RKO (cell line): ENCODE data around the gene TNFRSF8.
"Not testable (repeated sequence)": the region's sequence is repeated elsewhere in the genome, so short reads cannot be mapped to it uniquely, and the experiment has no call there.

Experiments
- DNase-seq: peaks from one replicate; pipeline ENCODE4 v3.0.0-alpha.2; 2016; ENCODE audit warnings: low spot score

Gene TNFRSF8

DNA sequence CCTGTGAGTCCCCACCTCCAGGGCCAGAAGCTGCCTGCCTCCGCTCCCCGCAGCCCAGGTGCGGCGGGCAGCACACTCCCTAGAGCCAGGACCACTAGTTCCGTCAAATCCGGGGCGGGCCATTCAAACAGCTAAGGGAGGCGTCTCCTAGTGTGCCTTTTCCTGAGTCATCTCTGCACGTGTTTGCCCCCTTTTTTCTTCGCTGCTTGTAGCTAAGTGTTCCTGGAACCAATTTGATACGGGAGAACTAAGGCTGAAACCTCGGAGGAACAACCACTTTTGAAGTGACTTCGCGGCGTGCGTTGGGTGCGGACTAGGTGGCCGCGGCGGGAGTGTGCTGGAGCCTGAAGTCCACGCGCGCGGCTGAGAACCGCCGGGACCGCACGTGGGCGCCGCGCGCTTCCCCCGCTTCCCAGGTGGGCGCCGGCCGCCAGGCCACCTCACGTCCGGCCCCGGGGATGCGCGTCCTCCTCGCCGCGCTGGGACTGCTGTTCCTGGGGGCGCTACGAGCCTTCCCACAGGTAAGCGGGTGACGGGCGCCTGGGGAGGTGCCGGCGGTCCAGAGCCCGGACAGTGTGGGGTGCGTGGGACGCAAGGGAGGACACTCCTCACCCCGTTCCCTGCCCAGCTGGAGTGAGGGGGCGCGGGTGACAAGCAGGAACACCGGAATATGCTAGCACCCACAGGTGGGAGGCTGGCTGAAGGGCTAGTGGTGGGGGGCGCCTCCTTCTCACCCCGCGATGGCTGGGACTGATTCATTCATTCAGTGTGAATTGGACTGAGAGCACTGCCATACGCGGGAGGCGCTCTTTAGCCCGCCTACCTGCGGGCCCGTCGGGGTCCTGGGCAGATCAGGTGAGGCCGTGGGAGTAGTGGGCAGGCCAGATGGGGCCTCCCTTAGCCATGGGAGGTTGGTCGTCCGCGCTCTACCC, at the start of gene TNFRSF8:
TNFRSF8 (plus strand) TSS at position 163 of the 932 bp plus-strand sequence; CDS start at position 459, 296 bp downstream.
- no peak for DNase-seq

DNA sequence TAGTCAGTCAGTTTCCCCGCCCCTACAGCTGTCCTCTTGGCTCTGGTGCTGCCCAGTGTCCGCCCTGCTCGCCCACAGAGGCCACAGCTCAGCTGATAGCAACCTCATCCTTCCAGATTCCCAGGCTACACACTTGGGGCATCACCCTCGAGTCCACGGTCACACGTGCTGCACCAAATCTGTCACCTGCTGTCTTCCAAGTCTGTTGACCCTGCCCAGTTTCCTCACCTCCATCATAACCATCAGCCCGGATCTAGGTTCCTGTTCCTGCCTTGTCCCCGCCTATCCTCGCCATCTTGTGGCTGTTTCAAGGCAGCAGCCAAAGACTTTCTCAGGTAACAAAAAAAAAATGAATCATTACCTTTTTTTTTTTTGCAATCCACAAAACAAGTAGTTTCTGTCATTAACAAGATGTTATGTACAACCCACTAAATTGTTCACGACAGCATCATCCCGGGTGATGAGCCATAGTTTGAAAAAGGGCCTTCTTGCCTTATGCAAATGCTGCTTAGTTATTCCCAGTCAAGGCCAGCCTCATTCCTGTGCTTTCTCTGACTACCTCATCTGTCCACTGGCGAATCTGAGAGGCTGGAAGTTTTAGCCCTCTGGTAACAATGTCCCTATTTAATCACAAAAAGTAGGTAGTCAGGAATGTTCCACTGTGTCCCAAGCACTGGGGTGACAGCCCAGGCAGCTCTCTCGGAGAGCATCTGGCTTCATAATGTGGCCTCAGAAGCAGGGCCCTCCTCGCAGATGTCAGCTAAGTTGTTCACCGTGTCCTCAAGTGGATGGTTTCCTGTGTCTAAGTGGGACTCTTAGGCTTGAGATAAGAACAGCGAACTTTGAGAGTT, 48.7 kb upstream of the TNFRSF8 start:
- peak; percentile 38 for DNase-seq

DNA sequence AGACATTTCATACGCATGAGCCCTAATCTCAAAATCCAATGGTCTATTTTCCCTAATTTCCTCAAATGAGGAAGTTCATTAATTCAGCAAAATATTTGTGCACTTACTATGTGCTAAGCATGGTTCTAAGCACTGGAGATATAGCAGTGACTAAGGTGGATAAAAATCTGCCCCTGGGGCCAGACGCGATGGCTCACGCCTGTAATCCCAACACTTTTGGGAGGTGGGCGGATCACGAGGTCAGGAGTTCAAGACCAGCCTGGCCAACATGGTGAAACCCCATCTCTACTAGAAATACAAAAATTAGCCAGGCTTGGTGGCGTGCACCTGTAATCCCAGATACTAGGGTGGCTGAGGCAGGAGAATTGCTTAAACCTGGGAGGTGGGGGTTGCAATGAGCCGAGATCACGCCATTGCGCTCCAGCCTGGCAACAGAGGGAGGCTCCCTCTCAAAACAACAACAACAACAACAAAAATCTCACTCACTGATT, 48.1 kb upstream of the TNFRSF8 start:
- peak; percentile 50 for DNase-seq

- no peak for DNase-seq
Observed at GRCh38 chr1:12015499-12015898, 47.6 kb upstream of the TNFRSF8 start.

DNA sequence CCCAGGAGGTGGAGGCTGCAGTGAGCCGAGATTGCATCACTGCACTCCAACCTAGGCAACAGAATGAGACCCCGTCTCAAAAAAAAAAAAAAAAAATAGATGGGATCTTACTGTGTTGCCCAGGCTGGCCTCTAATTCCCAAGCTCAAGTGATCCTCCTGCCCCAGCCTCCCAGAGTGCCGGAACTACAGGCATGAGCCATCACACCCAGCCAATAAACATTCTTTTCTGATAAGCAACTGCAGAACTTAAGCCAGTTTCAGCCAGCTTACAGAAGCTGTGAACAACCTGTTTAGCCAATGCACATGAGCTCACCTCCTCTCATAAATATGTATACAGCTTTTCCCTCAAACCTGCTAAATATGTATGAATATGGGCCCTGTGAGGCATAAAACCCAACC, 46.9 kb upstream of the TNFRSF8 start:
- DNase-seq = peak; percentile 53

DNA sequence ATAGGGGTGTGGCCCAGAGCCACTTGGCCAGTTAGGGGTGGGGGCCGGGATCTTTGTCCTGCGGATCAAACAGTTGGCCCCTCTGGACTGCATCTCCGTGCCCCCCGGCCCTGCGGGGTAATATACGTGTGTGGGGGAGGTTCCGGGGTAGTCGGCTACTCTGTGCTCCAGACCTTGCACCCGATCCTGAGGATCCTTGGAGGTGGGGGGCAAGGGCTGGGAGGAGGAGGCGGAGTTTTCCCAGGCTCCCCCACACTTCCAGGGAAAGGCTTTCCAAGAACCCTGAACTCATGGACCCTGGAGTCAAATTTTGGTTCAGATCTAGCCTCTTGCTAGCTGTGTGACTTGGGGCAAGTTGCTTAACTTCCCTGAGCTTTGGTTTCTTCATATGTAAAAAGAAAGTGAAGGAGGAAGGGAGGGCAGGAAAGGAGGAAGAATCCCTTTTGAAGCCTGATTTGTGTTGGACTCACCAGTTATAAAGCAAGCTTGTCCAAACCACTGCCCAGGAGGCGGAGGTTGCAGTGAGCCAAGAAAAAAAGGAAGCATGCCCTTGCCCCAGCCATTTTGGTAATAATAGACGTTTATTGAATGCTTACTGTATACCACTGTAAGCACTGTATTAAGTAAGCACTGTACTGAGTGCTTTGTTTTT, 43.1 kb upstream of the TNFRSF8 start:
- DNase-seq = peak; percentile 54

DNA sequence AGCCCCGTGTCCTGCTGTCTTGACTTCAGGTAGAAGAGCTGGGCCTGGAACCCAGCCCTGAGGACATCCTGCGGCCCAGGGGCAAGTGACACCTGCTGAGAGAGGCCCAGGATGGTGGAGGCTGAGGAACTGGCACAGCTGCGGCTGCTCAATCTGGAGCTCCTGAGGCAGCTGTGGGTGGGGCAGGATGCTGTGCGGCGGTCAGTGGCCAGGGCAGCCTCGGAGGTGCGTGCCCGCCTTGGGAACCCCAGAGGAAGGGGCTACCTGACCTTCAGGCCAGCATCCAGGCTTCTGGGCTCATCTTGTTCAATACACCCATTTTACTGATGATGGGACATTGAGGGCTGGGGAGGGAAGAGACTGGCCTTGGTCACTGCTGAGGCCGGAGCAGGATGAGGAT, 41.5 kb upstream of the TNFRSF8 start:
- DNase-seq = no peak

GRCh38 chr1:12022036-12022435, 41.1 kb upstream of the TNFRSF8 start:
- no peak for DNase-seq

DNA sequence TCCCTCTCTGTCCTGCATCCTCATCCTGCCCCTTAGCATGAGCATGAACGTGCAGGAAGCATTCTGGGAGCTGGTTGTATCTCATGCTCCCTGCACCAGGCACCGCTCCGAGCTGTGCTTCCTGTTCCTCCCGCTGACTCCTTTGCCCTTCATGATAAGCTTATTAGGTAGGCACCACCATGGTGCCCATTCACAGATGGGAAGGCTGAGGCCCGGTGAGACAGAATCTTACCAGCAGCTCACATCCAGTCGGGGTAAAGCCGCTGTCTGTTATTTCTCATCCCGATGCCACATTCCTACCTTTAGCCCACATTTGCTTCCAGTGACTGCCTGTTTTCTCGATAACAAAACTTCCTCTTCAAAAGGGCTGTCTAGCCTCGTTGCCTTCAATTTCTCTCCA, 36.5 kb upstream of the TNFRSF8 start:
- DNase-seq = no peak

DNA sequence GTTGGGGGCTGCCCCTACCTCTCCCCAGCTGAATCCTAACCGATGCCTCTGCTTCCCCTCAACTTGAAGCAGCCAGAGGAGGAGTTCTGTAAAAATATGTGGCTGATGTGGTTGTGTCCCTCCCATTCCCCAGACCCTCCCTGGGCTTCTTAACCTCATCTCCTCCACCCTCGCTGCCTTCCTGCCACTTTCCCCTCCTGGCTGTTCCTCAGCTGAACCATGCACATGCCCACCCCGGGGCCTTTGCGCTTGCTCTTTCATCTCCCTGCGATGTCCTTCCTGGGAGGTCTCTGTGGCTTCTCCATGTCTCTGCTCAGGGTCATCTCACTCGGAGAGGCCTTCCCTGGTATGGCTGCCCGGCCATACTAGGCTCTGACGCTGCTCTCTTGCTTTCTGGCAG, 34.9 kb upstream of the TNFRSF8 start:
- no peak for DNase-seq

DNA sequence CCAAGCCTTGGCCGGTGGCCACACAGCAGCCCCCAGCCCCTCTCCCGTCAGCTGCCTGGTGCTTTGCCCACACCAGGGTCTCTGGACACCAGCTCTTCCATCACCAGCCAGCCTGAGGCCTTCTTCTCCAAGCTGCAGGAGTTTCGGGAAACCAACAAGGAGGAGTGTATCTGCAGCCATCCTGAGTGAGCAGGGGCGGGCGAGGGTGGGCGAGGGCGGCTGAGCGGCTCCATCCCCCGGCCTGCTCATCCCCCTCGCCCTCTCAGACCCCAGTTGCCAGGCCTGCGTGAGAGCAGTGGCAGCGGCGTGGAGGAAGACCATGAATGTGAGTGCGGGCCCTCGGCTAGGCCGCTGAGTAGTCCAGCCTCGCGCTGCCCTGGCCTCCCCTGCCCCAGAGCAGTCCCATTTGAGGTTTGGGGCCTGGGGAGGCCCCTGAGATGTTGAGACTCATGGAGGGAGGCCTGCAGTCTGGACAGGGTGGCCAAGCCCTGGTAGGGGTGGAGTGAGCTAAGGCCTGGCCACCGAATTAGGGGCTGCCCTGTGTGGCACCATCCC, 34.1 kb upstream of the TNFRSF8 start:
- DNase-seq = no peak

DNA sequence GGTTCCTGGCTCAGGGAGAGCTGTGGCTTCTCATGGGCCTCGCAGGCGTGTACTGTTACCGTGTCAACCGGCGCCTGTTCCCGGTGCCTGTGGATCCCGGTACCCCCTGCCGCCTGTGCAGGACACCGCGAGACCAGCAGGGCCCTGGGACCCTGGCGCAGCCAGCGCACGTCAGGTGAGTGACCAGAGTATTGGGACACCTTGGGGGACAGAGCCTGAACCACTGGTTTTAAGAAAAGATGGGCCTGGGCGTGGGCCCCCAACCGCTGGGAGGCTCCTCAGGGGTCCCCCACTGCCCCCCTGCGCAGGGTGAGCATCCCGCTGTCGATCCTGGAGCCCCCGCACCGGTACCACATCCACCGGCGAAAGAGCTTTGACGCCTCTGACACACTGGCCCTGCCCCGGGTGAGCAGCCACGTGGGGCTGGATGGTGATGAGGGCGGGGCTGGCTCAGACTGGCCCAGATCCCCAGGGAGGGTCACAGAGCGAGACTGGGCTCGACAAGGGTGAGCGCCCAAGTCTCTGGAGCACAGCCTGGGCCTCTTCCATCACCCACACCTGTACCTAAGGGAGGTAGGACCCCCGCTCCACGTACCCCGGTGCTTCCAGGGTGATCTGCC, 33.3 kb upstream of the TNFRSF8 start:
- DNase-seq = no peak

GRCh38 chr1:12031039-12031980, 31.8 kb upstream of the TNFRSF8 start:
- DNase-seq = no peak

DNA sequence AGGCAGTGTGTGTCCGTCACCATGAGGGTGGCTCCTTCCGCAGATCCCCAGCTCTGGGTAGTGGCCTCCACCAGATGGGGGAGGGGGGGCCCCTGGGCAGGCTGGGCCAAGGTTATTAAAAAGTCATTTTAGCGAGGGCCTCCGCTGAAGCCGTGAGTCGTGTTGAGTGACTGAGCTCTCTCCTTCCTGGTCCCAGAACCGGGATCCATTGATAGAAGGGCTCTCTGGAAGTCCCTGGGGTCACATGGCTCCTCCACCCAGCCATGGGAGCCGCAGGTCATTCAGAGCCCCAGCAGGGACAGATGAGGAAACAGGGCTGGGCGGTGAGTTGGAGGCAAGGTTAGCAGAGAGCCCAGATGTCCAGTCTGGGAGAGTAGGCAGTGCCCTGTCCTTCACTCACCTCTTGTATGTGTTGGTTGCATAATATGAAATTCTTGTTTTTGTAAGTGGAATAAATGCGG, 30.9 kb upstream of the TNFRSF8 start:
- DNase-seq = no peak

DNA sequence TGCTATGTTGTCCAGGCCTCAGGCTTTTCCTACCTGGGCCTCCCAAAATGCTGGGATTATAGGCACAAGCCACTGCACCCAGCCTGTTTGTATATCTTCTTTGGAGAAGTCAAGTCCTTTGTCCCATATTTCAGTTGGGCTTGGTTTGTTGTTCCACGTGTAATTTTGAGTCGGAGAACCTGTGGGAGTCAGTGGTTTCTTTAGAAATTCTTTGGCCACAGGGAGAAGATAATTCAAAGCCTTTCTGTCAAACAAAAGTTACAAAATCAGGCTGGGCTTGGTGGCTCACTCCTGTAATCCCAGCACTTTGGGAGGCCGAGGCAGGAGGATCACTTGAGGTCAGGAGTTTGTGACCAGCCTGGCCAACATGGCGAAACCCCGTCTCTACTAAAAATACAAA, 29.7 kb upstream of the TNFRSF8 start:
- DNase-seq = not testable (repeated sequence)

GRCh38 chr1:12034381-12034801, 28.7 kb upstream of the TNFRSF8 start:
- DNase-seq = no peak

GRCh38 chr1:12035312-12035711, 27.8 kb upstream of the TNFRSF8 start:
- DNase-seq = no peak

DNA sequence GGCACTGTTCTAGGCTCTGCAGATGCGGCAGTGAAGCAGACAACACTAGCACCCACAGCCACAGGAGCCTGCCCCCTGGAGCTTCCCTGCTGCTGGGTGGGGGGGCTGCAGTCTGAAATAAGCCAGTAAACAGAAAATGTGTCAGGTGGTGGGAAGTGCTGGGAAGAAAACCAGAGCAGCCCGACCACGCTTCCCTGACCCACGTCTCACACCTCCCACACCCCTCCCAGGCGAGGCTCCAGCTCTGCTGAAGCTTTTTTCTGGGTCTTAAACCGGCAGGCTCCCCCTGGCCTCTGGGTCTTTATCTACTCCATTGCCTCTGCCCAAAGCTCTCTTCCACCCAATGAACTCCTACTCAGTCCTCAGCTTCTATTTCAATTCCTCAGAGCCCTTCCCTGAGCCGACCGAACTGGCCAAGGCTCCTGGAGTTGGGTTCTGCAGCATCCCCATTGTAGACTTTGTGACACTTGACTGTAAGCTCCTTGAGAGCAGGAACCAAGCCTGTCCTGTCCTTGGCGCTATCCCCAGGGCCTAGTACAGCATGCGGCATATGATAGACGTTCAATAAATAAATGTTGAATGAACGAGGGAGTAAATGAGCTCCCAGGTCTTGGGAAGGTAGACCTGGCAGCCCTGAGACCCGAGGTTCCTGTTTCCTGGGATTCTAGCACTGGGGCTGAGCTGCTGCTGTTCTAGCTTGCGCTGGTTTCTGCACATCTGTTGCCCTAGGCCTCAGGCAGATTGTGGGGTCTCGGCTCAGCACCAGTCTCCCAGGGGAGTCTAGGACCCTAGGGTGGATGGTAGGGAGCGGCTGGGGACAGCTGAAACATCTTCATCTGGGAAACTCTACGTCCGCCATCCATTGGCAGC, 25.4 kb upstream of the TNFRSF8 start:
- DNase-seq = no peak
